ENCODE measurements around the gene YARS1.
A peak's percentile ranks its signal among the peaks of the same experiment; 100 is the strongest.
"Not testable (repeated sequence)": the region's sequence is repeated elsewhere in the genome, so short reads cannot be mapped to it uniquely, and the experiment has no call there.

The YARS1 gene

DNA sequence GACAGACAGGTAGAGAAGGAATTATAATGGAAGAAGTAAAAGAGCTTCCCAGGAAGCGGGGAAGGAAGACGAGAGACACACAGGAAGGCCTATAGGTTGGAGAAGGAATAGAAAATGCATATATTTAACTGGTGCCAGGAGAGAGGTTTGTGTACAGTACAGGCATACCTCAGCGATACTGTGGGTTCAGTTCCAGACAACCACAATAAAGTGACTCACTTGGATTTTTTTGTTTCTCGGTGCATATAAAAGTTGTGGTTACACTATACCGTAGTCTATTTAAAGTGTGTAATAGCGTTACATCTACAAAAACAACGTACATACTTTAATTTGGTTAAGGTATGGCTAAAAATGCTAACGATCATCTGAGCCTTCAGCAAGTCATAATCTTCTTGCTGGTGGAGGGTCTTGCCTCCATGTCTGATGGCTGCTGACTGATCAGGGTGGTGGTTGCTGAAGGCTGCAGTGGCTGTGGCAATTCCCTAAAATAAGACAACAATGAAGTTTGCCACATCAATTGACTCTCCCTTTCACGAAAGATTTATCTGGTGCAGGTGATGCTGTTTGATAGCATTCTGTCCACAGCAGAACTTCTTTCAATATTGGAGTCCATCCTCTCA is 16.0 kb downstream of the YARS1 start:
- TF ChIP-seq, protein P1, sequence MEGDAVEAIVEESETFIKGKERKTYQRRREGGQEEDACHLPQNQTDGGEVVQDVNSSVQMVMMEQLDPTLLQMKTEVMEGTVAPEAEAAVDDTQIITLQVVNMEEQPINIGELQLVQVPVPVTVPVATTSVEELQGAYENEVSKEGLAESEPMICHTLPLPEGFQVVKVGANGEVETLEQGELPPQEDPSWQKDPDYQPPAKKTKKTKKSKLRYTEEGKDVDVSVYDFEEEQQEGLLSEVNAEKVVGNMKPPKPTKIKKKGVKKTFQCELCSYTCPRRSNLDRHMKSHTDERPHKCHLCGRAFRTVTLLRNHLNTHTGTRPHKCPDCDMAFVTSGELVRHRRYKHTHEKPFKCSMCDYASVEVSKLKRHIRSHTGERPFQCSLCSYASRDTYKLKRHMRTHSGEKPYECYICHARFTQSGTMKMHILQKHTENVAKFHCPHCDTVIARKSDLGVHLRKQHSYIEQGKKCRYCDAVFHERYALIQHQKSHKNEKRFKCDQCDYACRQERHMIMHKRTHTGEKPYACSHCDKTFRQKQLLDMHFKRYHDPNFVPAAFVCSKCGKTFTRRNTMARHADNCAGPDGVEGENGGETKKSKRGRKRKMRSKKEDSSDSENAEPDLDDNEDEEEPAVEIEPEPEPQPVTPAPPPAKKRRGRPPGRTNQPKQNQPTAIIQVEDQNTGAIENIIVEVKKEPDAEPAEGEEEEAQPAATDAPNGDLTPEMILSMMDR (conservative IDR thresholded peaks at IDR 0.05; ENCODE audit: low read depth, low read length): no peak
- no peak overlapping the region for H3K4me3 ChIP-seq (ENCODE audit: low read length)
- no peak for DNase-seq (ENCODE audit: low read depth)

DNA sequence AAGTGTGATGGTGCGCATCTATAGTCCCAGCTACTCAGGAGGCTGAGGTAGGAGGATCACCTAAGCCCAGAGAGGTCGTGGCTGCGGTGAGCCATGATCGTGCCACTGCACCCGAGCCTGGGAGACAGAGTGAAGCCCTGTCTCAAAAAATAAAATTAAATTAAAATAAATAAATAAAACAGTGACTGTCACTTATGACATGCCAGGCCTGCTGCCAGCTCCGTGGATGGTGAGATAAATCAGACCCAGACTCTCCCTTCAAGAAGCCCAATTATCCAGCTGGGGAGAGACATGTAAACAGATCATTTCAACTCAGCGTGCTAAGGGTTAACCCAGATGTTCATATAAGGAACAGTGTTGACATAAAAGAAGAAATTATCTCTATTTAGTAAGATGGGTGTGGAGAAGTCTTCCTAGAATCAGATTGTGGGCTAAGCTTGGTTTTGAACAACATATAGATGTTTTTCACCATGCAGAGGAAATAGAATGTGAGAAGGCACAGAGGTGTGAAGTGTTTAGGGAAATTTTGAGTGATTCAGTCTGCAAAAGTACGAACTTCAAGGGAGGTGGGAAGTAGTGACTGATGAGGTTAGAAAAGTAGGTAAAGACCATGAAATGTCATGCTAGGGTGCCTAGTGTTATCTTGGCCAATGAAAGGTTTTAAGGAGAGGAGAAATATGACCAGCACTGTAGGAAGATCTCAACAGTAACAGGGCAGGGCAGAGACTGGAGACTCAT is 18.3 kb downstream of the YARS1 start:
- no peak for DNase-seq (ENCODE audit: low read depth)
- H3K4me3 ChIP-seq (ENCODE audit: low read length): no peak overlapping the region
- TF ChIP-seq, protein P1 (conservative IDR thresholded peaks at IDR 0.05; ENCODE audit: low read depth, low read length): no peak

DNA sequence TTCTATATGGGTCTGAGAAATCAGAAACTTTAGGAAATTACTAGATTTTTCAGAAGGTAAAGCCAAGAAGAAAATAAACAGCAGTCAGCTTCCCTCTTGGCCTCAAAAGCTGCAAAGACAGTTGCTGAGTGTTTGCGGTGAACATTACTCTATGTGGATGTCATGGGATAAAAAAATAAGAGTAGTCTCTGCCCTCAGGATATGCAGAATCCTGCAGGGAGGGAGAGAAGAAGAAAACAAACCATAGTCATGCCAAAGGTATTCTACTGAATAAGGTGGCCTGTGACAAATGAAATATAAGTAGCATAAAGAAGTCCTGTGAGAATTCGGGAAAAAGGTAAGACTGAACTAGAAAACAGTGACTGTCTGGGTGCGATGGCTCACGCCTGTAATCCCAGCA is 19.0 kb downstream of the YARS1 start:
- TF ChIP-seq, protein P1 (conservative IDR thresholded peaks at IDR 0.05; ENCODE audit: low read depth, low read length): no peak
- no peak overlapping the region for H3K4me3 ChIP-seq (ENCODE audit: low read length)
- DNase-seq (ENCODE audit: low read depth): no peak

DNA sequence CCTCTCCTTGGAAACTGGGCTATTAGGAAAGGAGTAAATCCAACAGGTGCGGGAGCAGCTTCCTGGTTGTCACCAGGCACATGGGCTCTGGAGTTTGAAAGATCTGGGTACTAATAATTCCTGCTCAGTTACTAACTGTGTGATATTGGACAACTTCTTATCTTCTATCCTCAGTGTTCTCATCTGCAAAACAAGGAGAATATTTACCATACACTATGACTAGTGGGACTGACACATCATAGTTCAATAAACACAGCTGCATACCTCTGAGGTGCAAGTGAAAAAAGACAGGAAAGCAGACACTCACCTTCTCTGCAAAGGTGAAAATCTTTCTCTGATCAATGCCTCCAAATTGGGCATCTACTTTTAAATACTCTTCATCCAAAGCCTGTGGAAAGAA is 19.7 kb downstream of the YARS1 start:
- TF ChIP-seq, protein P1 (conservative IDR thresholded peaks at IDR 0.05; ENCODE audit: low read depth, low read length): no peak
- DNase-seq (ENCODE audit: low read depth): no peak
- no peak overlapping the region for H3K4me3 ChIP-seq (ENCODE audit: low read length)

DNA sequence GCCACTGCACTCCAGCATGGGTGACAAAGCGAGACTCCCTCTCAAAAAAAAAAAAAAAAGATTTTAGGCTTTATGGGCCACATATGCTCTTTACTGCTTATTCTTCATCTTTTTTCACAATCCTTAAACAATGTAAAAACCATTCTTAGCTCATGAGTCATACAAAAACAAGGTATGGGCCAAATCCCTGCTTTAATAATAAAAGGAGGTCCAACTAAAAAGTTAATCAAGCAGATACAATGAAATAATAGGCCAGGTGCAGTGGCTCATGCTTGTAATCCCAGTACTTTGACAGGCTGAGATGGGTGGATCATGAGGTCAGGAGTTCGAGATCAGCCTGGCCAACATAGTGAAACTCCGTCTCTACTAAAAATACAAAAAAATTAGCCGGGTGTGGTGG is 21.4 kb downstream of the YARS1 start:
- DNase-seq (ENCODE audit: low read depth): peak; percentile 59
- not testable (repeated sequence) for H3K4me3 ChIP-seq (ENCODE audit: low read length)

DNA sequence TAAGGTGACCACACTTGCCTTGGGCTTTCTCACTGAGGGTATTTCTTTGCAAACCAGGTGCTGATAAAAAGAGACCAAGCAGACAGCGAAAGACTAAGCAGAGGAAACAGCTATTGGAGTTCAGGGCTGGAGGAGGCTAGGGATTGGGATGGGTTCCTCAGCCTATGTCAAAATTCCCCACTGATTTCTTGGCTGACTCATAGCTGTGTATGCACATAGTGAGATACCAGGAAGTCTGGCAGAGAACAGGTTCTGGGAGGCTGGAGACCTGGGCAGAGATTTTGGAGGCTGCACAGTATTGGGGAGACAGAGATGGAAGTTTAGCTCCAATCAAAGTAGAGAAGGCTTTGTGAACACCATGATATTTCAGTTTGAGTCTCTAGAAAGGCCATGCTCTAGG is 25.3 kb downstream of the YARS1 start:
- TF ChIP-seq, protein P1 (conservative IDR thresholded peaks at IDR 0.05; ENCODE audit: low read depth, low read length): no peak
- no peak overlapping the region for H3K4me3 ChIP-seq (ENCODE audit: low read length)
- DNase-seq (ENCODE audit: low read depth): no peak

DNA sequence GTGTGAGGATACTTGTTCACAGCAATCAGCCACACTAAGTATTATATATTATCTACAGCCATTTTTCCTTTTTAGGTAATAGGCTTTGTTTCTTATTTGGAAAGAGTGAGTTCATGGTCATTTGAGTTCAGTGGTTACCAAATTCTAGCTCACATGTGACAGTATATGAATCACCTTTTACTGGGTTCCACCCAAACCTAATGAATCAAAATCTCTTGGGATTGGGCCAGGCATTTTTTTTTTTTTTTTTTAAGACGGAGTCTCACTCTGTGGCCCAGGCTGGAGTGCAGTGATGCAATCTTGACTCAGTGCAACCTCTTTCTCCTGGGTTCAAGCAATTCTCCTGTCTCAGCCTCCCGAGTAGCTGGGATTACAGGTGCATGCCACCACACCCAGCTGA is 27.8 kb downstream of the YARS1 start:
- not testable (repeated sequence) for H3K4me3 ChIP-seq (ENCODE audit: low read length)
- peak; percentile 54 for DNase-seq (ENCODE audit: low read depth)

DNA sequence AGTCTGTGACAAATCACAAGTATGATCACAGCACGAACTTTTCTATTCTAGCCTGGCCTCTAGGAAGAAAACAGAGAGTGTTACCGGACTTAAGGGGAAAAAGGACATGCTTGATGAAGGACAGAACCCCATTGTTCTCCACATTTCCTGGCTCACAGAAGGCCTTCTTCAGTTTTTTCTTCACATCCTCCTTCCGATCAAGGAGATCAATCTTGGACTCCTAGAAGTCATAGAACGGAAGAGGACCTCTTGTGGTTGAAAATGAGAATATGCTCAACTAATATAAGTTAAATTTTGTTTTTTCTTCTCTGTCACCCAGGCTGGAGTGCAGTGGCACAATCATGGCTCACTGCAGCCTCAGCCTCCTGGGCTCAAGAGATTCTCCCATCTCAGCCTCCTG is 30.3 kb downstream of the YARS1 start:
- no peak overlapping the region for H3K4me3 ChIP-seq (ENCODE audit: low read length)
- no peak for DNase-seq (ENCODE audit: low read depth)
- TF ChIP-seq, protein P1 (conservative IDR thresholded peaks at IDR 0.05; ENCODE audit: low read depth, low read length): peak; percentile 43

Data from retinal pigment epithelial cell (primary cell).